T follicular helper cell (primary cell): ENCODE data around the gene IGFL3.
"Not testable (repeated sequence)": the region's sequence is repeated elsewhere in the genome, so short reads cannot be mapped to it uniquely, and the experiment has no call there.

Source experiments
- DNase-seq: peaks from one replicate; pipeline ENCODE4 v3.0.0-alpha.2; 2020; ENCODE audit warnings: low read depth

IGFL3 gene

GRCh38 chr19:46125447-46125846 is 959 bp upstream of the IGFL3 start:
- DNase-seq: no peak

DNA sequence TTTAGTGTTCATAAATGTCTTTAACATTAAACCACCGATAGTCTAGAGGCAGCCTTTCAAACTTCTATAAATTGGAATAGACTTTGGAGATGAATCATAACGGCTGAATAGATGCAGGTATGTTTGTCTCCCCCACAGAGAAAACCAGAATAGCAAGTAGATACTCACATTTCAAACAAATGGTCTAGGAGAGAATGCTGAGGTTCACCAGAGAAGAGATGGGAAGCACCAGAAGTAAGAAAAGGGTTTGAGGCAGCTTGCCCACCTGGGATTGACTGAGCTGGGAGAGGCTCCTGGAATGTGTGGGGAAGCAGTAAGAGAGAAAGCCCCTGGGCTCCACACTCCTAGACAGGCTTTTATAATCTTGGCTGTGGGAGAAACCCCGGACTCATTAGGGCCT is 6.4 kb downstream of the IGFL3 start:
- no peak for DNase-seq

GRCh38 chr19:46116121-46116520 is 8.4 kb downstream of the IGFL3 start:
- no peak for DNase-seq

DNA sequence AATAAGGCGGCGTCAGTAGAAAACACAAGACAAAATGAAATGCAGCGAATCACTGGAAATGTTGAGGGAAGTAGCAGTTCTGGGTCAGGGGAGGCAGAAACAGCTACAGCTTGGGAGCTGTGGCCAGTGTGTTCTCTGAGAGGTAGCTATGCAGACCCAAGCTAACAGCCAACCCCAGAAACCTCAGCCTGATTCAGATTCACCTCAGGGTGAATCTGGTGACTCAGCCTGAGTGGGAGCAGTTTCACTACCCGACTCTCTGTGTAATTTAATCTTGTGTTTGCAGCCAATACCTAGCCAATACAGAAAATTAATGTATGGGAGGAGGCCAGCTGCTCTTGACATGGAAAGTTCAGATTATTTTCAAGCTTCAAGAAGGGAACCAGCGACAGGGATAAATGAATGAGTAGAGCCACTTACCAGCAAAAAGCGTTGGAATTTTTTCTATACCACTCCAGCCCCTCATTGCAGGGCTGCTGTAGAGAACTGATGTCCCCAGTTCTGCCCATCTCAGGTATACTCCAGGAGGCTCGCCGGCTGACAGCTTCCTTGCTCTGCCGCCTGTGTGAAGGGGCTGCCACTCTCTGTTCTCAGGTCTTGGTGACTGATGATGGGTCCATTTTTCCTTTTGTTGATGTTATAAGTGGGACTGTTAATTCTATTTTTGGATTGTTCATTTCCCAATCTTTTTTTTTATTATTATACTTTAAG is 8.9 kb downstream of the IGFL3 start:
- DNase-seq: no peak

DNA sequence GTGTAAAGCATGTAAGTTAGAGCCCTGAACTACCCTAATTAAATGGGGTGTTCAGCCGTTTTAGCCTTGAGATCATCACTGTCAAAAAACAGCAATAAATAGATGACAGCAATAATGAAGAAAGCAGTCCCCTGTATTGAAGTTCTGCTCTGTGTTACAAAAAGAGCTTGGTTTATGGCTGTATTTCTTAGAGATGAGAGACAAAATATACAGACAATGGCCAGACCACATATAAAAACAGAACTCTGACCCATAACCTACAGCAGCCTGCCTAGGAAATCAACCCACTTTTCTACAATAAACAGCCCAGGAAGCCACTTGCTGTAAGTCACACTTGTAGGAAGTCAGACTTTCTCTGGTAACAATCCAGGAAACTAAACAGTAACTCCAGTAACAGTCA is 10.8 kb downstream of the IGFL3 start:
- DNase-seq: no peak

GRCh38 chr19:46112527-46112926 is 12.0 kb downstream of the IGFL3 start:
- no peak for DNase-seq

DNA sequence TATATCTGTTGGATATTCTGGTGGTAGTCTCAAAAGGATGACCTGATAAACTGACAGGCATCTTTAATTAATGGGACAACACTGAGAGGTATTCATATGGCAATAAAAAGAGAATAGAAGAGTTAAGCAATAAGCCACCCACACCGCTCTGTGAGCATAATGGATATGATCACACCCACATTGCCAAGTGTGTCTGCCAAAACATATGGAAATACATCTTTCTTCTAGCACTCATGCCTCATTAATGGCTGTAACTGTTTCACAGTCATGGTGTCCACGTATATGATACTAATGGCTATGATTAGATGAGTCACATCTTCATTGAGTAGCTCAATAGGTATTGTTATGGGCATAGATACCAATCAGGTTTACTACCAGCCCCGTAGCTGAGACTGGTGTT is 13.1 kb downstream of the IGFL3 start:
- DNase-seq: no peak

GRCh38 chr19:46109876-46110275 is 14.6 kb downstream of the IGFL3 start:
- DNase-seq: no peak

DNA sequence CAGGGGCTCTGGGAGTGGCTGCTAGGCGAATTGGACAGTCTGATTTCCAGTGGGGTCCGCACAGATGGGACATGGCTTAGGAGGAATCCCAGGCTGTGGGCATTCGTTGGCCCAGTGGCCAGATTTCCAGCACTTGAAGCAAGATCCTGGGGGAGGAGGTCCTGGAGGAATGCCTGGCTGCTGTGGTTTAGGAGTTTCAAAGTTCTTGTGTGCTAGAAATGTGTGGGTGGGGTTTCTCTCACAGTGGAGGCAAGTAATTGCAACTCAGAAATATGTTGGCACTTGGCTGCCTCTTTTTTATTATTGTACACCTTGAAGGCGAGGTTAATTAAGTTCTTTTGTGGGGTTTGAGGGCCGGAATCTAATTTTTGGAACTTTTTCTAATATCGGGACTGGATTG is 17.1 kb downstream of the IGFL3 start:
- no peak for DNase-seq

GRCh38 chr19:46102333-46102732 is 22.2 kb downstream of the IGFL3 start:
- DNase-seq: not testable (repeated sequence)

DNA sequence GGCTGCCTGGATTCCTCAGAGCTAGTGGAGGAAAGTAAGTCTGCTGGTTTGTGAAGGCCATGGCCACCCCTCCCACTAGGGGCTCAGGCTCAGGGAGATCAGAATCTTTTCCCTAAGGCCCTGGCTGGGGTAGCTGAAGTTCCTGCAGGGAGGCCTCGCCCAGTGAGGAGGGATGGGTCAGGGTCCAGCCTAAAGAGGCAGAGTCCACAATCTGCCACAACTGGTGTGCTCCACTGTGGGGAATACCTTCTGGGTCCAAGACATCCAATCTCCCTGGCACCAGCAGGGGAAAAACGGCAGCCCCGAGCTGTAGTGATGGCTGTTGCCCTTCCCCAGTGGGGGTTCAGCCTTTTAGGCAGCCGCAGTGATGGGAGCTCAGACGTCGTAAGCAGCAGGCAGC is 23.2 kb downstream of the IGFL3 start:
- no peak for DNase-seq

DNA sequence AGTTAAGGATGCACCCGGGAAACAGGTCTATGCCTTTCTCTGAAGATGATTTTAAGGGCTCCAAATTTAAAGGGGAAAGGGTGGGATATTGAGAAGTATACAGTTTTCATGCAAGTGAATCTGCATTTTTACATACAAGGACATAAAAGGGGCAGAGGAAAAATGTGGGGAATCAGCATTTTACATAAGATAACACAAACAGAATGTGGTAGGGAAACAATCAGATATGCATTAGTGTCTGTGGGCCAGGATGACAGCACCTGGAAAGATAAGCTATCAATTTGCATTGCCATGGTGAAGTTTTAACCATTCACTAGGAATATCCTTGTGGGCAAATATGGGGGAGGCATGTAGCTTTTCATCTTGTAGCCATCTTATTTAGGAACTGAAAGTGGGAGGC is 24.1 kb downstream of the IGFL3 start:
- no peak for DNase-seq

DNA sequence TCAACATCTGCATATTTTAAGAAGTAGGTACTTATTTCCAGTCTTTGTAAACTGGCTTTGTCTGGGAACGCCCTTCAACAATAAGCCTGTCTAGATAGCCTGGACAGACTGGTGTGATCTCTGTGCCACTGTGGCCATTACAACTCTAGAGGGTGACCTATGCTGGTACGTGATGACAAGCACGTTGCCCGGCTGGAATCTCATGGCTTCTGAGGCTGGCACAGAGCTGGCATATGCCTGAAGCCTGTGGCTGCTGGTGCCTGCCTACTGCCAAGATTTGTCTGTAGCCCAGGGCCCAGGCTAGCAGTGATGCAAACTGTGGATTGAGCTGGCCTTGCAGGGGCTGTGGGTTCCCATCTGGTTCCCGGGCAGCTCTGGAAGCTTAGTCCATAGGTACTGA is 34.0 kb downstream of the IGFL3 start:
- DNase-seq: no peak

- no peak for DNase-seq
These were observed 35.1 kb downstream of the IGFL3 start for GRCh38 chr19:46089432-46089831.

DNA sequence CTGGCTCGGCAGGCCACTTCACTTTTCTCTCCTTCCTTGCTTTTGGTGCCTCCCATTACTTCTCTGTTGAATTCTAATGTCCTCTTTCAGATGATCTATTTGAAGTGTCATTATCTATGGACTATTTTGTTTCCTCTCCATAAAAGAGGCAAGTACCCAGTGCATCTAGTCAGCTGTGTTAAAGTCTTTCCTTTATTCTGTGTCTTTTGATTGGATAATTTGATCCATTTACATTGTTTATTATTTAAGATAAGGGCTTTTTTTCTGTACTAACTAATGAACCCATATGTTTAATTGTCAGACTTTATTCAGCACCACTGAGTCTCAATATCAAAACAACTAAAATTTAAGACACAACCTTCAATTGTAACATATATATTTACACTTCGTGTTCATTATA is 36.4 kb downstream of the IGFL3 start:
- no peak for DNase-seq

- DNase-seq: no peak
These were observed 38.6 kb downstream of the IGFL3 start for GRCh38 chr19:46085888-46086287.

GRCh38 chr19:46082728-46083050 is 41.8 kb downstream of the IGFL3 start:
- DNase-seq: no peak

DNA sequence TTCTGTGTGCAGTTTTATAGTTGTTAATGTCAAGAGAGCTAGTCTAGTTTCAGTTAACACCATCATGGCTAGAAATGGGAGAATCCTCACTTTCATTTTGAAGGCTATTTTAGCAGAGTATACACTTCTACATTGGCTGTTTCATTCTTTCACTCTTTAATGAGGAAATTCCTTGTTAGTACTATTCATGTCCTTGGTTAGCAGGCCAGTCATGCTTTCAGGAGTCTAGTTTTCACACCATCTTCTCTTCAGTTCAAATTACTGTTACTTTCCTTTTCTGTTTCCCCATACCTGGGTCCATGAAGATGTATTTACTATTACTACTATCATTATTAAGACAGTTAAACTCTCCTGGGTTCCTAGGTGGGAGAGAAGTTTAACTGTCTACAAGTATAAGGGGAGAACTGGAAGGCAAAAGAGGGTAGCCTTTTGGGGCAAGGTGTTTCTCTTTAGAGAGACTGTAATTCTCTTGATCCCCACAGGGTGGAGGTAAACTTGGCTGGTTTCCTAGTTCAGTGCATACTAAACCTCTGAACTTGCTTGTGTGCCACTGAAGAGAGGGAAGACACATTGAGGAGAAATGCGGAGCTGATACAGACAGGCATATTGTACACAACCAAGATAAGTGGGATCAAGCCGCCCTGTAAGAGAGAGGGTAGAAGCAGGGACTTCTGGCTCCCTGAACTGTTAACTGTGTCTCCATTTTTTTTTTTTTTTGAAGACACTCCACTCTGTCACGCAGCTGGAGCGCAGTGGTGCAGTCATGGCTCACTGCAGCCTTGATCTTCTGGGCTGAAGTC is 42.4 kb downstream of the IGFL3 start:
- no peak for DNase-seq

DNA sequence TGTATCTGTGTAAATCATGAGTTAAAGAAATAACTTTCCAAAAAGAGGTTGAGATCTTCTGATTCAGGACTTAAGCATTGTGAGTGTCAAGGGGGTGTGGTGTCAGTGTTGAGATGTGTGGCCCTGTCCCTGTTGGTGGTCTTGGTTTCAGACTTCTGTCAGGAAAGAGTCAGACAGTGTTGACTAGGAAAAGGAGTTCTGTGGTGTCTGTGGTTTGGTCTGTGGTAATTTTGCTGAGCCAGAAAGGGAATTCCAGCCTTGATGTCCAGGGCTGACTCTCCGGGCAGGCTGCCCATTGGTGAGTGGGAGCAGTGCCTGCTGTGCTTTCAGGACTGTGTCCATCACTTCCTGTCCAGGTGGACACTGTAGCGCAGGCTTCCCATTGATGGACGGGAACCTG is 43.9 kb downstream of the IGFL3 start:
- DNase-seq: no peak

DNA sequence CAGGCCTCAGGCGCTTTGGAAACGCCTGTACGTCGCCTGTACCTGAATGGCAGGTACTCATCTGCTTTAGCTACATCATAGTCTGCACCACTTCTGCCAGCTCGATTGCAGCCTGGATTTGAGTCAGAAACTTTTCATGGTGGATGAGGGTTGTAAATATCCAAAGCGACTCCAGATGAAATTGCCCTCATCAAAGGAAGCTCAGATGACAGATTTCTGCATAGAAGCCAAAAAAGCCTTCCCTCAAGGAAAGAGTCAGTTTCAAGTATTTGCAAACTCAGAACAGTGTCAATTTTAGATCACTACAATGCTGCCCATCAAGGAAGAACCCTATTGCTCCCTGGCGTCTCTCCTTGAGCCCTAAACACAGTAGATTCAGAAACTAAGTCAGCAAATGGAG is 44.9 kb downstream of the IGFL3 start:
- DNase-seq: no peak

GRCh38 chr19:46078573-46079332 is 45.7 kb downstream of the IGFL3 start:
- DNase-seq: not testable (repeated sequence)

- no peak for DNase-seq
These were observed 46.7 kb downstream of the IGFL3 start for GRCh38 chr19:46077815-46078167.
